CMK (cell line): ENCODE measurements around the gene MC1R.

Source experiments
- DNase-seq: peaks from one replicate; pipeline ENCODE4 v3.0.0-alpha.2; 2010; ENCODE audit warnings: low read depth

The MC1R gene

GRCh38 chr16:89897204-89897603 is 21.5 kb upstream of the MC1R start:
- DNase-seq = no peak

DNA sequence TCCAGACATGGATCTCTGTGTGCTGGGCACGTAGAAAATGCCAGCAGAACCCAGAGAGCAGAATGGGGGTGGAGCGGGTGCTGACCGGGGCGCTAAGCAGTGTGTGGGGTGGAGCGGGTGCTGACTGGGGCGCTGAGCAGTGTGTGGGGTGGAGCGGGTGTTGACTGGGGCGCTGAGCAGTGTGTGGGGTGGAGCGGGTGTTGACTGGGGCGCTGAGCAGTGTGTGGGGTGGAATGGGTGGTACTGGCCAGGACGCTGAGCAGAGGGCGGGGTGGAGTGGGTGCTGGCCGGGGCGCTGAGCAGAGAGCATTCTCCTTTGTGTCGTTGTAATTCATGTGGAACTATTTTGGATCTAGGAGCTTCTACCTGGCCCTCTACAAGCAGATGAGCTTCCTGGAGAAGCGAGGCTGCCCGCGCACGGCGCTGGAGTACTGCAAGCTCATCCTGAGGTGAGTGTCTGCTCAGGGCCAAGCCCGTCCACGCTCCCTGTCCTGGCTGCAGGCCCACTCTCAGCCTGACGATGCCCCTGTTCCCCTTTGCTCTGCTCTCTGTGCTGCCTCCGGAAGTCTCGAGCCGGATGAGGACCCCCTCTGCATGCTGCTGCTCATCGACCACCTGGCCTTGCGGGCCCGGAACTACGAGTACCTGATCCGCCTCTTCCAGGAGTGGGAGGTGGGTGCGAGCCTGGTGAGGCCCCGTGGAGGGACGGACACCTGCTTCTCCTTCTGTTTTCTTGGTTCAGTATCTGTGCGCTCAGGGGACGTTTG is 20.3 kb upstream of the MC1R start:
- no peak for DNase-seq

DNA sequence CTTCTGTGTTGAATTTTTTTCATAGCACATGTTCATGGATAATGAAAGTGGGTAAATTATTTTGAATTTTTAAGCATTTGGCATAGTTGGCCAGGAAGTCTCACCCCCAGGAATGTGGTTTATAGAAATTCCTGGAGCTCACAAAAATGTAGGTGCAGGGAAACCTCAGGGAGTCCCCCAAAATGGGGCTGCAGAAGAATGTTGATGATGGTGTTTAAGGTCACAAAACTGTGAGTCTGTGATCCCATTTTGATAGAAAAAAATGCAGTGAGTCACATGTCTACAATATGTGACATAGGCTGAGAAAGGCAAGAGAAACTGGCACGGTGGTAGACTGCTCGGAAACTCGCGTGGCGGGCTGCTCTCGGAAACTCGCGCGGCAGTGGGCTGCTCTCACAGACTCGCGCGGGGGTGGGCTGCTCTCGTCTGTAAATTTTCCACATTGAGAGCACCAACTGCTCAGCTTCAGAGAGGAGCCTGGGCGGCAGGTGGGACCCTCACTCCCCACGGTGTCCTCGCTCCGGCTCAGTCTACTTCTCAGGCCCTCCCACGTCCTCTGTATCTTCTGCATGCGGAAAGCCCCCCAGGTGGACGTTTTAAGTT is 18.7 kb upstream of the MC1R start:
- no peak for DNase-seq

- no peak for DNase-seq
Measured at GRCh38 chr16:89900885-89901284, 17.8 kb upstream of the MC1R start.

DNA sequence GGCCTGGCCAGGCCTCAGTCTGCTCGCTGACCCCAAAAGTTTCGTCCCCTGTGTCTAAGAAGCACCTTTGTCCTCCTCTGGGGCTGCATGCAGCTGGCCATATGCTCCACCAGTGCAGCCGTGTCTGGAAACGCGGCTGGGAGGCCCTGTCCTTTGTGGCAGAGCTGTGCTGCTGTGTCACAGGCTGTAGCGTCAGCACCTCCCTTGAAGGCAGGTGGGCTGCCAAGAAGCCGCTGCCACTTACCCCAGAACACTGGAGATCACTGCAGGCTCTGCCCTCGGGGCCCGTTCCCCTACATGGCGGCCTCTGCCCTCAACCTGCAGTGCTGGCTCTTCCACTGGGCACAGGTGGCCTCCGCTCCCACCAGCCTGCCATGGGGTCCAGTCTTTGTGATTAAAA is 15.7 kb upstream of the MC1R start:
- no peak for DNase-seq

GRCh38 chr16:89903908-89904515 is 14.7 kb upstream of the MC1R start:
- no peak for DNase-seq

DNA sequence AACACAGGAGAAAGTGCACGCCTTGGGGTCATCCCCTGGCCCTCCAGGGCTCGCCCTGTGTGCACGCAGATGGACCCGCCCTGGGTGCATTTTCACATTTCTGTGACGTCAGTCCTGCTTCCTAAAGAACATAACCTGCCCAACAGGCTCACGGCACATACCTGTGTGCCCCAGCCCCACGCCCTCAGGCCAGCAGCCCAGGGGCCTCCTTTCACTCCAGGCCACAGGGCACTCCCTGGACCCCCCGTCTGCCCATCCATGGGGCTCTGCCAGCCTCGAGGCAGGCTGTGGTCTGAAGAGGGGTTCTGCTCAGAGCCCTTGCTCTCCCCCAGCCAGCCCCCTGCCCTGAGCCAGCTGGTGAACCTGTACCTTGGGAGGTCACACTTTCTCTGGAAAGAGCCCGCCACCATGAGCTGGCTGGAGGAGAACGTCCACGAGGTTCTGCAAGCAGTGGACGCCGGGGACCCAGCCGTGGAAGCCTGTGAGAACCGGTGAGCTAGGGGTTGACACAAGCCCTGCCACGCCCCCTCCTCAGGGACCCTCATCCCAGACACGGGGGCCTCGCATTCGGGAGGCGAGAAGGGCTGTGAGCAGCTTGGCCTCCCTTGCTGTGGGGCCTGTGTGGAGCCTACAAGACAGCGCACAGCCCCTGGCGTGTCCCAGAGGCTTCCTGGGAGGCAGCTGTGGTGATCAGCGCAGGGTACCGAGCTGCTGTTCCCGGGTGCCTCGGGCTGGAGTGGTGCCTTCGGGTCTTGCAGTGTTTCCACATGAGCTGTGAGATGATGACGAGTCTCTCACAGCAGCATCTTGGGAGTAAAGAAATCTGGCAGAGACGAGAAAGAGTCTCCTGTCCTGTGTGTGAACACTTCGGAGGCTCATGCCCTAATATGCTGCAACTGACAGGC is 13.8 kb upstream of the MC1R start:
- DNase-seq = no peak

- DNase-seq = no peak
Measured at GRCh38 chr16:89905511-89906139, 13.0 kb upstream of the MC1R start.

GRCh38 chr16:89906140-89907025 is 12.3 kb upstream of the MC1R start:
- no peak for DNase-seq

DNA sequence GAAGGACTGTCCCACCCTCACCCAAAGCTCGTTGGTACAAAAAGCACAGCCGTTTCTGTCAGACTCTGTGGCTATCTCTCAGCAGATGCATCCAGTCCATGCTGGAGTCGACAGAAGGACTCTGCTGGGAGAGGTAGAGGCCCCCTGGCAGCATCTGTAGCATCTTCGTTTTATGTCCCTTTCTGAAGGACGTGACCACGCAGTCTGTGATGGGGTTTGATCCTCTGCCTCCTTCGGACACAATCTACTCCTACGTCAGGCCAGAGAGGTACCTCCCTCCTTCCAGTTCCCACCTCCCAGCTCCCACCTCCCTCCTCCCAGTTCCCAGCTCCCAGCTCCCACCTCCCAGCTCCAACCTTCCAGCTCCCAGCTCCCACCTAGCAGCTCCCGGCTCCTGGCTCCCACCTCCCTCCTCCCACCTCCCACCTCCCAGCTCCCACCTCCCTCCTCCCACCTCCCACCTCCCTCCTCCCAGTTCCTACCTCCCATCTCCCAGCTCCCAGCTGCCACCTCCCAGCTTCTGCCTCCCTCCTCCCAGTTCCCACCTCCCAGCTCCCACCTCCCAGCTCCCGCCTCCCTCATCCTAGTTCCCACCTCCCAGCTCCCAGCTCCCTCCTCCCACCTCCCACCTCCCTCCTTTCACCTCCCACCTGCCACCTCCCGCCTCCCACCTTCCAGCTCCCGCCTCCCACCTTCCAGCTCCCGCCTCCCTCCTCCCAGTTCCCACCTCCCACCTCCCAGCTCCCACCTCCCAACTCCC is 11.4 kb upstream of the MC1R start:
- DNase-seq = no peak

DNA sequence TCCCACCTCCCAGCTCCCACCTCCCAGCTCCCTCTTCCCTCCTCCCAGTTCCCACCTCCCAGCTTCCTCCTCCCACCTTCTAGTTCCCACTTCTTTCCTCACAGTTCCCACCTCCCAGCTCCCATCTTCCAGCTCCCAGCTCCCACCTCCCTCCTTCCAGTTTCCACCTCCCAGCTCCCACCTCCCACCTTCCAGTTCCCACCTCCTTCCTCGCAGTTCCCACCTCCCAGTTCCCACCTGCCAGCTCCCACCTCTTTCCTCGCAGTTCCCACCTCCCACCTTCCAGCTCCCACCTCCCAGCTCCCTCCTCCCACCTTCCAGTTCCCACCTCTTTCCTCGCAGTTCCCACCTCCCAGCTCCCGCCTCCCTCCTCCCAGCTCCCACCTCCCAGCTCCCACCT is 10.4 kb upstream of the MC1R start:
- no peak for DNase-seq

DNA sequence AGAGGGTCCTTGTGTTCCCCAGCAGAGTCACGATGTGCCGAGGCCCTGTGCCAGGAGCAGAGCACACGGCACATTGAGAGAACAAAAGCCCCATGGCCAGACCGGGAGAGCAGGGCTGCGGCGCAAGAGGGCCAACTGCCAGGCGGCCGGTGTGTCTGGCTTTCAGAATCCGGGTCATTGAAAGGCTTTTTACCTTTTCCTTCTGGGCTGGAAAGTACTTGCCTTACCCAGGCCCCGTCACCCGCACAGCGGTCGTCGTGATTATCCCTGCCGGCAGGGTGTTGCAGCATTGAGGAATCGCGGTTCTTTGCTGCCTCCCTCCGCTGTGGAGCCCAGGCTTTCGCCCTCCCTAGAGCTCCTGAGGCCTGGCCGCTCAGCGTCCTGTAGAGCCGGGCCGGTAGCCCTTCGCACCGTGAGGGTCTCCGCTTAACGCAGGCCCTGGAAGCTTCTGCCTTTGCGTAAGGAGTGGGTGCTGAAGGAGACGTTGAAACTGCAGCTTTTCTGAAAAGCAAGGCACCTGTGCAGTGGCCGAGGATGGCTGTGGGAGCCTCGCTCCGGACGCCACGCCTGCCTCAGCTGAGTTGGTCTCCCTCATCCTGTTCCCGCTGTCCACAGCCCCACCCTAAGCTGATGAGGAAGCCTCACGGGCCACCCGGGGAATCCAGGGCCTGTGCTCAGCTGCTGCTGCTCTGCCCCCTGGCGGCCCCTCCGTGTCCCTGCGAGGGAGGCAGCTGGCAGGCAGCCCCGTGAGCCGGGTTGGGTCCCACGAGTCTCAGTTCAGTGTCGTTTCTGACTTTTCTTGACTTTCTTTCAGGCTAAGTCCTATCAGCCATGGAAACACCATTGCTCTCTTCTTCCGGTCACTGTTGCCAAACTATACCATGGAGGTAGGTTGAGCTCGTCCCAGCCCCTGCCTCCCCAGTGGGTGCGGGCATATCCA is 8.6 kb upstream of the MC1R start:
- peak; percentile 71 for DNase-seq

DNA sequence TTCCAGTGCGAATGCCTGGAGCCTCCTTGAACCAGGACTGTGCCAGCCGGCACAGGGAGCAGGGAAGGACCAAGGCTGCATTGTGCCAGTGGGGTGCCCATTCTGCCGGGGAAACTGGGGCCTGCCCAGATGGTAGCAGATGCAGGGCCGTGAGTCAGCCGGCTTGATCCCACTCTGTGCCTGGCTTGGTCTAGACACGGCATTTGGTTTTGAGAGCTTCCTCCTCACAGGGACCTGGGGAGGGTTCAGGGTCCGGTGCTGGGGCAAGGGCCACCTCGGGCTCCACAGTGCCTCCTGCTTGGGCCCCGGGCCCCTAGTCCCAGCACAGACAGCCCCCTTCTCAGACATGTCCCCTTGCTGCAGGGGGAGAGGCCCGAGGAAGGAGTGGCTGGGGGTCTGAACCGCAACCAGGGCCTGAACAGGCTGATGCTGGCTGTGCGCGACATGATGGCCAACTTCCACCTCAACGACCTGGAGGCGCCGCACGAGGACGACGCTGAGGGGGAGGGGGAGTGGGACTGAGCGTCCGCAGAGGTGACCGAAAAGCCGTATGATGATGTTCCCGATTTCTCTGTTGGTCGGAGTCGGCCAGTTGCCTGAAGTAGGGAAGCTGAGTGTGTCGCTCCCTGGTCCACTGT is 7.8 kb upstream of the MC1R start:
- DNase-seq = no peak

GRCh38 chr16:89911375-89911774 is 7.3 kb upstream of the MC1R start:
- no peak for DNase-seq

DNA sequence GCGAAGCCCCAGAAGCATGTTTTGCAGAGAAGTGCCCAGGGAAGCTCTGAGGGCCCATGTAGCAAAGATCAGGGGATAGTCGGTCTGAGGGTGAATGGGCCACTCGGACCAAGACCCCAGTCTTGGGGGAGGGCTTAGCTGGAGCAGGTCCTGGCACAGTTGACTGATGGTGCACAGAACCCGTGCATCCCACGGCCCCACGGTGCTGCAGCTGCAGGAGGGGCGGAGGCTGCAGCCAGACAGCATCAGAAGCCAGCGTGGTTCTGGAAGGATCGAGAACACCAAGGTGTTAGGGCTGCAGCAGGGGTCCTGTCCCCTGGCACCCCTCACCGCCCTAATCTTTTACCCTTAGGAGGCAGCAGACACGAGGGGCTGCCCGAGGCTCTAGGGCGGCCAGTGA is 6.5 kb upstream of the MC1R start:
- DNase-seq = no peak

GRCh38 chr16:89912627-89913026 is 6.0 kb upstream of the MC1R start:
- no peak for DNase-seq

DNA sequence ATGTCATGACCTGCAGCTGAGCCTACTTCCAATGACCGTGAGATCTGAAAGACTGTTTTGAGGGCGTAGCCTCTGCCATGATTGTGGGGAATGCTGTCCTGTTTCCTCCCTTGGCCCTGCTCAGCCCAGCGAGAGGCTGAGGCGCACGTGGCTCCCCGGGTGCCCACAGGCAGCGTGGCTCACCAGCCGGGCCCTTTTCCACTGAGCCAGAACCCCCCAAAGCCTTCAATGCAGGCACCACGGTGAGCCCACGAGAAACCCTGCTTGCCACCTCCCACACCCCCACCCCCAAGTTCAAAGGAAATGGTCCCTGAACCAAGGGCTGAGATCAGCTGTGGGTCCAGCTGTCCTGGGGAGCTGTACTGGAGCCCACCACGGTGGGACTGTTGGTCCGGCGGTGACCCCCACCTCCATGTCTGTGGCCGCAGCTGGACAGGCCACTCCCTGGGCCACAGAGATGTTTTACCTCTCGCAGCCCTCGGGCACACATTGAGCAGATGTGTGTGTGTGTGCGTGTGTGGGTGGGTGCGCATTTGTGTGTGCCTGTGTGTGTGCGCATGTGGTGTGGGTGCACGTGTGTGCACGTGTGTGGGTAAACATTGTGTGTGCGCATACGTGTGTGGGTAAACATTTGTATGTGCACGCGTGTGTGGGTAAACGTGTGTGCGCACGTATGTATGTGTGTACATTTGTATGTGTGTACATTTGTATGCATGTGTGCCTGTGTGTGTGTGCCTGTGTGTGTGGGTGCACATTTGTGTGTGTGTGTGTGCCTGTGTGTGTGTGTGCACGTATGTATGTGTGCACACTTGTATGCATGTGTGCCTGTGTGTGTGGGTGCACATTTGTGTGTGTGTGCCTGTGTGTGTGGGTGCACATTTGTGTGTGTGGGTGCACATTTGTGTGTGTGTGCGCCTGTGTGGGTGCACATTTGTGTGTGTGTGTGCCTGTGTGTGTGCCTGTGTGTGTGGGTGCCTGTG is 5.0 kb upstream of the MC1R start:
- DNase-seq = no peak
